Liver (tissue), 6 donors: ENCODE data around the gene BRSK1. TPM values are rescaled to one million over a fixed set of nuclear protein-coding genes. Genes with fewer than 3 reads are reported as not detected.

Experiments
- MAX ChIP-seq: IDR thresholded peaks from 2 replicates; pipeline ENCODE4 v1.6.1; 2016; ENCODE audit warnings: antibody characterized with exemption
- TAF1 ChIP-seq: conservative IDR thresholded peaks from 2 replicates; pipeline ENCODE4 v1.6.1; 2016; ENCODE audit warnings: antibody characterized with exemption, mild to moderate bottlenecking
- polyA plus RNA-seq, 2 donors: library from polyadenylated mRNA; stranded (reverse) in 1 of 2; unstranded in 1 of 2; fragments of 200-250 nt in 1 of 2; fragments of >200 nt in 1 of 2; fragmentation: Nextera tagmentation in 1 of 2; extraction: Ambion mirVana in 1 of 2; gene quantifications; one replicate each; pipeline versions ENCODE4 v1.2.1 to v1.2.3, GENCODE V29; 2013 to 2015
- small RNA-seq: library from RNA; depleted of rRNA; stranded (forward); fragments of <200 nt; gene quantifications from one replicate; pipeline ENCODE3, GENCODE V24; 2014
- total RNA-seq, 2 donors: library from RNA; depleted of rRNA; stranded (reverse); fragments of >200 nt; gene quantifications; one replicate each; pipeline ENCODE4 v1.2.3, GENCODE V29; 2014
- donor health status: healthy.
- donor health status: healthy.
- donor health status: healthy.

BRSK1 gene
- total and polyA plus RNA-seq, 4 donors, result 0.10 to 0.65 (median 0.42) TPM; not detected in 1

- no peak for TF ChIP-seq MAX
- TF ChIP-seq TAF1, result no peak
Observed at GRCh38 chr19:55360902-55361301, 77.1 kb downstream of the BRSK1 start (continued).

Small RNA genes within 50 kb of the gene (small RNA-seq; reads per million reads assigned to genes)
- gene MIR6802, result not detected
- not detected for gene MIR6803

Other genes with a start within 250 kb of the BRSK1 start
- gene GP6, start 245.7 kb upstream of the BRSK1 start, total RNA-seq, result 1 to 10 TPM in 1 of 2 donors, under 1 TPM in 1; 0.17 to 1.4 TPM
- gene GP6, start 245.7 kb upstream of the BRSK1 start, polyA plus RNA-seq, result under 1 TPM; 0.13 to 0.16 TPM
- gene RDH13, start 220.8 kb upstream of the BRSK1 start, total RNA-seq, result 10 to 100 TPM in 1 of 2 donors, 1 to 10 TPM in 1; 8.9 to 11.7 TPM
- gene RDH13, start 220.8 kb upstream of the BRSK1 start, polyA plus RNA-seq, result 10 to 100 TPM in 1 of 2 donors, 1 to 10 TPM in 1; 9.0 to 10.1 TPM
- 1 to 10 TPM in 1 of 2 donors, under 1 TPM in 1; 0.65 to 1.5 TPM for gene EPS8L1, start 208.1 kb upstream of the BRSK1 start, total RNA-seq
- gene EPS8L1, start 208.1 kb upstream of the BRSK1 start, polyA plus RNA-seq, result 1 to 10 TPM in 1 of 2 donors, under 1 TPM in 1; 0.40 to 1.1 TPM
- gene PPP1R12C, start 166.4 kb upstream of the BRSK1 start, total RNA-seq, result 10 to 100 TPM; 20.3 to 29.5 TPM
- 10 to 100 TPM in 1 of 2 donors, 1 to 10 TPM in 1; 7.4 to 35.8 TPM for gene PPP1R12C, start 166.4 kb upstream of the BRSK1 start, polyA plus RNA-seq
- under 1 TPM in 1 of 2 donors, not detected in 1; 0.28 TPM for gene TNNT1, start 134.8 kb upstream of the BRSK1 start, total RNA-seq
- gene TNNT1, start 134.8 kb upstream of the BRSK1 start, polyA plus RNA-seq, result under 1 TPM in 1 of 2 donors, not detected in 1; 0.15 TPM
- not detected for gene TNNI3, start 126.3 kb upstream of the BRSK1 start, total RNA-seq
- not detected for gene TNNI3, start 126.3 kb upstream of the BRSK1 start, polyA plus RNA-seq
- gene DNAAF3, start 117.4 kb upstream of the BRSK1 start, total RNA-seq, result under 1 TPM; 0.23 to 0.50 TPM
- under 1 TPM; 0.18 to 0.64 TPM for gene DNAAF3, start 117.4 kb upstream of the BRSK1 start, polyA plus RNA-seq
- under 1 TPM in 1 of 2 donors, not detected in 1; under 0.01 TPM for gene SYT5, start 103.7 kb upstream of the BRSK1 start, total RNA-seq
- not detected for gene SYT5, start 103.7 kb upstream of the BRSK1 start, polyA plus RNA-seq
- gene PTPRH, start 74.5 kb upstream of the BRSK1 start, total RNA-seq, result 10 to 100 TPM in 1 of 2 donors, 1 to 10 TPM in 1; 3.1 to 18.5 TPM
- 10 to 100 TPM in 1 of 2 donors, 1 to 10 TPM in 1; 4.3 to 20.4 TPM for gene PTPRH, start 74.5 kb upstream of the BRSK1 start, polyA plus RNA-seq
- 10 to 100 TPM in 1 of 2 donors, 1 to 10 TPM in 1; 4.8 to 13.7 TPM for gene TMEM86B, start 55.2 kb upstream of the BRSK1 start, total RNA-seq
- 10 to 100 TPM; 19.4 to 20.1 TPM for gene TMEM86B, start 55.2 kb upstream of the BRSK1 start, polyA plus RNA-seq
- gene PPP6R1, start 25.0 kb upstream of the BRSK1 start, total RNA-seq, result 10 to 100 TPM; 24.6 to 40.1 TPM
- gene PPP6R1, start 25.0 kb upstream of the BRSK1 start, polyA plus RNA-seq, result 10 to 100 TPM in 1 of 2 donors, 1 to 10 TPM in 1; 5.5 to 20.4 TPM
- 10 to 100 TPM in 1 of 2 donors, 1 to 10 TPM in 1; 9.4 to 11.6 TPM for gene HSPBP1, start 3.9 kb upstream of the BRSK1 start, total RNA-seq
- 10 to 100 TPM; 15.3 to 31.6 TPM for gene HSPBP1, start 3.9 kb upstream of the BRSK1 start, polyA plus RNA-seq
- gene TMEM150B, start 41.3 kb downstream of the BRSK1 start, total RNA-seq, result 1 to 10 TPM; 2.1 to 3.3 TPM
- 1 to 10 TPM in 1 of 2 donors, under 1 TPM in 1; 0.81 to 1.8 TPM for gene TMEM150B, start 41.3 kb downstream of the BRSK1 start, polyA plus RNA-seq
- 10 to 100 TPM in 1 of 2 donors, 1 to 10 TPM in 1; 3.9 to 11.6 TPM for gene KMT5C, start 55.9 kb downstream of the BRSK1 start, total RNA-seq
- gene KMT5C, start 55.9 kb downstream of the BRSK1 start, polyA plus RNA-seq, result 1 to 10 TPM; 1.1 to 2.1 TPM
- not detected for gene COX6B2, start 70.7 kb downstream of the BRSK1 start, total RNA-seq
- gene COX6B2, start 70.7 kb downstream of the BRSK1 start, polyA plus RNA-seq, result not detected
- gene GARIN5B, start 79.3 kb downstream of the BRSK1 start, total RNA-seq, result not detected
- gene GARIN5B, start 79.3 kb downstream of the BRSK1 start, polyA plus RNA-seq, result not detected
- not detected for gene IL11, start 86.5 kb downstream of the BRSK1 start, total RNA-seq
- gene IL11, start 86.5 kb downstream of the BRSK1 start, polyA plus RNA-seq, result not detected
- gene TMEM190, start 92.8 kb downstream of the BRSK1 start, total RNA-seq, result not detected
- not detected for gene TMEM190, start 92.8 kb downstream of the BRSK1 start, polyA plus RNA-seq
- under 1 TPM; 0.08 to 0.47 TPM for gene TMEM238, start 100.3 kb downstream of the BRSK1 start, total RNA-seq
- under 1 TPM; 0.47 to 0.54 TPM for gene TMEM238, start 100.3 kb downstream of the BRSK1 start, polyA plus RNA-seq
- 100 to 1,000 TPM; 116 to 150 TPM for gene RPL28, start 101.9 kb downstream of the BRSK1 start, total RNA-seq
- 100 to 1,000 TPM; 177 to 535 TPM for gene RPL28, start 101.9 kb downstream of the BRSK1 start, polyA plus RNA-seq
- 10 to 100 TPM in 1 of 2 donors, 1 to 10 TPM in 1; 5.2 to 95.2 TPM for gene UBE2S, start 123.8 kb downstream of the BRSK1 start, total RNA-seq
- gene UBE2S, start 123.8 kb downstream of the BRSK1 start, polyA plus RNA-seq, result 1 to 10 TPM; 6.7 to 6.9 TPM
- 1 to 10 TPM in 1 of 2 donors, not detected in 1; 1.6 TPM for gene SHISA7, start 159.3 kb downstream of the BRSK1 start, total RNA-seq
- gene SHISA7, start 159.3 kb downstream of the BRSK1 start, polyA plus RNA-seq, result not detected
- 100 to 1,000 TPM in 1 of 2 donors, 10 to 100 TPM in 1; 49.1 to 101 TPM for gene ISOC2, start 177.6 kb downstream of the BRSK1 start, total RNA-seq
- gene ISOC2, start 177.6 kb downstream of the BRSK1 start, polyA plus RNA-seq, result 100 to 1,000 TPM; 136 to 181 TPM
- not detected for gene C19orf85, start 180.8 kb downstream of the BRSK1 start, total RNA-seq
- not detected for gene C19orf85, start 180.8 kb downstream of the BRSK1 start, polyA plus RNA-seq
- 1 to 10 TPM; 1.1 to 1.9 TPM for gene ZNF628, start 192.6 kb downstream of the BRSK1 start, total RNA-seq
- gene ZNF628, start 192.6 kb downstream of the BRSK1 start, polyA plus RNA-seq, result 1 to 10 TPM in 1 of 2 donors, under 1 TPM in 1; 0.99 to 4.4 TPM
- 1 to 10 TPM; 1.4 to 3.7 TPM for gene NAT14, start 201.2 kb downstream of the BRSK1 start, total RNA-seq
- 1 to 10 TPM; 2.6 to 3.5 TPM for gene NAT14, start 201.2 kb downstream of the BRSK1 start, polyA plus RNA-seq
- under 1 TPM; 0.19 to 0.84 TPM for gene SSC5D, start 204.4 kb downstream of the BRSK1 start, total RNA-seq
- 1 to 10 TPM in 1 of 2 donors, under 1 TPM in 1; 0.08 to 1.0 TPM for gene SSC5D, start 204.4 kb downstream of the BRSK1 start, polyA plus RNA-seq